ENCODE measurements around the gene CCSER2.
"Not testable (repeated sequence)": the region's sequence is repeated elsewhere in the genome, so short reads cannot be mapped to it uniquely, and the experiment has no call there.

Gene CCSER2

GRCh38 chr10:84328418-84329195 is at the start of gene CCSER2:
TSS of gene CCSER2 (plus strand) at chr10:84328589. CDS start at chr10:84371053, 42,464 bp downstream.
- TF ChIP-seq CTCF (IDR thresholded peaks at IDR 0.05; ENCODE audit: low read length, missing control alignments): no peak
- peak within 1 kb of the TSS; percentile 84 for H3K4me3 ChIP-seq (replicated peaks; ENCODE audit: low read depth, low read length)

GRCh38 chr10:84279876-84280475 is 48.4 kb upstream of the CCSER2 start:
- DNase-seq (ENCODE audit: low read depth); H3K4me3 ChIP-seq (replicated peaks; ENCODE audit: low read depth, low read length): not testable (repeated sequence)

More at GRCh38 chr10:84328418-84329195, at the start of gene CCSER2:
- peak; percentile 96 for DNase-seq (ENCODE audit: low read depth)

GRCh38 chr10:84286695-84287094 is 41.7 kb upstream of the CCSER2 start:
- DNase-seq (ENCODE audit: low read depth): no peak
- no peak overlapping the region for H3K4me3 ChIP-seq (replicated peaks; ENCODE audit: low read depth, low read length)
- TF ChIP-seq CTCF (IDR thresholded peaks at IDR 0.05; ENCODE audit: low read length, missing control alignments): no peak

- H3K4me3 ChIP-seq (replicated peaks; ENCODE audit: low read depth, low read length): no peak overlapping the region
- DNase-seq (ENCODE audit: low read depth): no peak
- no peak for TF ChIP-seq CTCF (IDR thresholded peaks at IDR 0.05; ENCODE audit: low read length, missing control alignments)
These were observed 40.2 kb upstream of the CCSER2 start for GRCh38 chr10:84288151-84288550.

- no peak for DNase-seq (ENCODE audit: low read depth)
- H3K4me3 ChIP-seq (replicated peaks; ENCODE audit: low read depth, low read length): no peak overlapping the region
- no peak for TF ChIP-seq CTCF (IDR thresholded peaks at IDR 0.05; ENCODE audit: low read length, missing control alignments)
These were observed 38.7 kb upstream of the CCSER2 start for GRCh38 chr10:84289521-84290200.

GRCh38 chr10:84290235-84290634 is 38.2 kb upstream of the CCSER2 start:
- DNase-seq (ENCODE audit: low read depth): no peak
- TF ChIP-seq CTCF (IDR thresholded peaks at IDR 0.05; ENCODE audit: low read length, missing control alignments): no peak
- H3K4me3 ChIP-seq (replicated peaks; ENCODE audit: low read depth, low read length): no peak overlapping the region

GRCh38 chr10:84291384-84291783 is 37.0 kb upstream of the CCSER2 start:
- TF ChIP-seq CTCF (IDR thresholded peaks at IDR 0.05; ENCODE audit: low read length, missing control alignments): no peak
- no peak overlapping the region for H3K4me3 ChIP-seq (replicated peaks; ENCODE audit: low read depth, low read length)
- DNase-seq (ENCODE audit: low read depth): peak; percentile 81
